Activated CD8-positive, alpha-beta memory T cell treated with anti-CD3 and anti-CD28 coated beads for 1 hour (primary cell): ENCODE data around the gene COG2.
"Not testable (repeated sequence)": the region's sequence is repeated elsewhere in the genome, so short reads cannot be mapped to it uniquely, and the experiment has no call there.

ENCODE experiments used
- DNase-seq, 2 donors: peaks; one replicate each; pipeline ENCODE4 v3.0.0-alpha.2; 2020; ENCODE audit warnings: low read depth in 1 of 2; ENCODE audit errors: extremely low read depth in 1 of 2

Gene COG2

GRCh38 chr1:230669543-230669942, 27.3 kb downstream of the COG2 start:
- no peak for DNase-seq

- no peak for DNase-seq
These were observed 32.3 kb downstream of the COG2 start for GRCh38 chr1:230674581-230674980.

DNA sequence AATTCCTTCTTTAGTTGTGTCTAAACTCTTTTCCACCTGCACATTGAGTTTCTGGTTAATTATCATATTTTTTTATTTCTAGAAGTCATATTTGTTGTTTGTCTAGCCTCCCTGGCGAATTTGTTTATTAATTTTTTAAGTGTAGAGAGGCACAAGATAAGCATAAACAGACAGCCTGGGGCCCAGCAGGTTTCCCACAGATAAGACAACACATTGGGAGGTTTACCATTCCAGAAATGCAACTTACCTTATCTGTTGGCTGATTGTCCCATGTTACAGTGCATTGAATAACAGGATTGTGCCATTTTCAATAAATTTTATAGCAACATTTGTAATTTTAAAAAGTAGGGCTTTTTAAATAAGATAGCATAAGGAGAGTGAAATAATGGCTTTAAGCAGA, 34.9 kb downstream of the COG2 start:
- no peak for DNase-seq

DNA sequence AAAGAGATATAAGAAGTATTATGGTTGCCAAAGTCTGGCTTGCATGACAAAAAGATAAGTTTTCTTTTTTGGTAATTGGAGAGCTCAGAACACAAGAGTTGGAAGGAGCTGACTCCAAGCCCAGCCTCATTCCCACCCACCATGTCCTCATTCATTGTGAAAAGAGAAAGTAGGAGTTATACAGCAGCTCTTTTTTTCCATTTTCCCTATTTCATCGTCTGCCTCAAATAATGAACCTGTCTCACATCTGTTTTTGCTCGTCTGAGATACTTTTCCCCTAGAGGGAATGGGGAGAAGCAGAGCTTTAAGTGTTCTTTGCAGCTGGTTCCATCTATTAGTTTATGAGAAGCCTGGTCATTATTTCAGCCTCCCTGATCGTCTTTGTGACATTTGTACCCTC, 36.9 kb downstream of the COG2 start:
- DNase-seq: no peak

DNA sequence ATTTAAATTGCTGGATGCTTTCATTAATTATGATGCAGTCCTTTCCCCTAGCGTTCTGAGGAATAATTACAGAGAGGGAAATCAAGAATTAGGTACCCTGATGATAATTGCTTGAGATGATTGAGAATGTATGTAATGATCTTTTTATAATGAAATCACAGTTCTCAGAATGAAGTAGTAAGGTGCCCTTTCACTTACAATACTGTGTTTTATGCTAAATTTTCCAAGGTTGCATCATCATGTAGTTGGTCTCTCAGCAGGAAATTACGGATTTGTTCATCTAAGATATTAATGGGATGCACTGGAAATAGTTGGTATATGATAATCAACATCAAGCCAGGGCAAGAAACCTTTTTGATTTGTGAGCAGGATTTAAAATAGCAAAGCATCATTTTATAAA, 37.5 kb downstream of the COG2 start:
- DNase-seq: no peak

DNA sequence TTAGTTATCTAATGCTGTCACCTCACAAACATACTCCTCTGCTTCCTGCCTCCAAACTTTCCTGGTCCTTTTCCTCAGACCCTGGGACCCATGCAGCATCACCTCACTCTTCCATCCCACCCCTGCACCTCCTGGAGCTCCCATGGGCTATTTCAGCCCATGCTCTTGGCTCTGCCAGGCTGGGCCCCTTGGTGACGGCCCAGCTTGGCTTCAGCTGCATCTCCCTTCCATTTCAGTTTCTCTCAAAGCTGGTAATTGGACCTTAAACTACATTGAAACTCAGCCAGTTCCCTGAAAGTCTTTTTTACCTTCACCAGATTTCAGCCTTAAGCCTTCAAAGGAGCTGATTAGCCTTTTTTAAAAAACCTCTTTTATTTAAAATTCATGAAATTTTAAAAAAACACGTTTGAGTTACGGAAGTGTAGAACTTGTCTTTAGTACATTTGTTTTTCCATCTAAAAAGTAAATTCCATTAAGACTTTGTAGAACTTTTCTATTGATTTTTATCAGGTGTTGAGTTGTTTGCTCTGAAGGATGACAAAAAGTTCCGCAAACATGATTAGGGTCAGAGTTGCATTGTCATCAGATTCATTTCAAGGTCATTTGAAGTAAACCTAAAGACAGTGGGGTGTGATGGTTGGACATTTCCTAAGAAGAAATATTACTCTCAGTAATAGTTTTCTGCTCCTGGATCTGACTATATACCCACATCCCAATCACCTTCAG, 38.2 kb downstream of the COG2 start:
- DNase-seq: no peak

- DNase-seq: no peak
These were observed 39.3 kb downstream of the COG2 start for GRCh38 chr1:230681599-230681998.

DNA sequence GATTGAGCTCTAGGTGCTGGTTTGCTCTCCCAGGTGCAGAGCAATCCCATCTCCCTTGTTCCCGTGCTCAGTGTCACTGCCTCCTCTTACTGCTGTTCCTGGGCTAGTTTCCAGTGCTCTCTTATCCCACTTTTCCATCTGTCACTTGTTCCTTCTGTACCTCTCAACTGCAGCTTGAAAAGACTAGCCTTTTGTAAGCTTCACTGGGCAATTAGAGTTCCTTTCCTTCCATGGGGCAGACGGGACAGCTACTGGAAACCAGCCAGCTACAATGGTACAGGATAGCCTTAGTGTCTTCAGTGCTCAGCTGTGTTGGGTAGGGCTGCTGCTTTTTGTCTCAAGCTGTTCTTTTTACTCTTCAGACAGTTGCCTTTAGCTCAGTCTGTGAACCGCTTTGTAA, 40.0 kb downstream of the COG2 start:
- no peak for DNase-seq

GRCh38 chr1:230682882-230683610, 40.8 kb downstream of the COG2 start:
- no peak for DNase-seq

DNA sequence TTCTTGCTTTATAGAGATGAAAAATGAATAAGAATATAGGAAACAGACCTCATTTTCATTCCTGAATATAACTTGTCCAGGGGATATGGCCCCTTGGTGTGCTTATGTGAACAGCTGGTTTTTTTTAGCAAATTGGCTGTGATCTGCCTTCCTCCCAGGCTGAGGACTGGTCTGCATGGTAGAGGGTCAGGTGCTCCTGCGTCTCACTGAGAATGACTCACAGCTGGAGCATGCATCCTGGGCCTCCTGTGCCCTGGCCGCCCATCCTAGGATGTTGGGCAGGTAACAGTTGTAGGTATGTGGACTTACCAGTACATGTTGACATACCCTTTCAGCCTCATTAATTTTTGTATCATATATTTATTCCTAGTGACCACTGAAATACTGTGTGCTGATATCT, 41.9 kb downstream of the COG2 start:
- no peak for DNase-seq

GRCh38 chr1:230684998-230685397, 42.7 kb downstream of the COG2 start:
- DNase-seq: no peak

- no peak for DNase-seq
These were observed 44.5 kb downstream of the COG2 start for GRCh38 chr1:230686747-230687146.

DNA sequence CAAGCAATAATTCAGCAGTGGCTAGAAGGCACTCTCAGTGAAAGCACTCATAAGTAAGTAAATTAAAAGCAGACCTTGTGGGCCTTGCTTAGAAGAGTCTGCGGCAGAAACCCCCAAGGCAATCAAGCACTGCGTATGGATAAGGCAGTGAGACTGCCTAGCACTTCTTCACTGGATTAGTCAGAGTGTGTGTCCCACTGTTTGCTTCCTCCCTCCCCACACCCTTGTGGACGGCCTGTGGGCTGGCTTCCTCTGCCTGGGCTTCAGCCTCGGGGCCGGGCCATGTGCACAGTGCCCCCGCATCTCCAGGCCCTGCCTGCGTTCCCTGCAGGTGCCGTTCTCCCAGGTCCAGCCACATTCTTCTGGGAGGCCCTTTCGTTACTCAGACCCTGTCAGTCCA, 47.8 kb downstream of the COG2 start:
- no peak for DNase-seq

- no peak for DNase-seq
These were observed 49.3 kb downstream of the COG2 start for GRCh38 chr1:230691615-230692014.

DNA sequence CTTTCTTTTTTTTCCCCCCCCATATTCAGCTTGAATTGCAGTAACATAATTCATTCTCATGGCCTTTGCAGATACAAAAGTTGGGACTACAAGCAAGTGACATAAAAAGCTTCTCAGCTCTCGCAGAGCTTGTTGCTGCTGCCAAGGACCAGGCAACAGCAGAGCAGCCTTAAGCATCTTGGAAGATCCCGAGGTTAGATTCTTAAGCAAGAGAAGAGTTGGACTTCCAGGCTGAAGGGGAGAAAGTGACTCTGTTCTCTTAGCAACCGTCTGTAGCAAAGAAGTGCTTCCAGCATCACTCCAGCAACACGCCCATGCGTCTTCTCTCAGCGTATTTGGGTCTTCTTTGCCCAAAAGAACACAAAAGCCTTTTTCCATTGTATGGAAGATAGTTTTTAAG, 50.9 kb downstream of the COG2 start:
- DNase-seq: no peak

GRCh38 chr1:230693777-230694176, 51.5 kb downstream of the COG2 start:
- DNase-seq: no peak

GRCh38 chr1:230694464-230694863, 52.2 kb downstream of the COG2 start:
- DNase-seq: no peak

DNA sequence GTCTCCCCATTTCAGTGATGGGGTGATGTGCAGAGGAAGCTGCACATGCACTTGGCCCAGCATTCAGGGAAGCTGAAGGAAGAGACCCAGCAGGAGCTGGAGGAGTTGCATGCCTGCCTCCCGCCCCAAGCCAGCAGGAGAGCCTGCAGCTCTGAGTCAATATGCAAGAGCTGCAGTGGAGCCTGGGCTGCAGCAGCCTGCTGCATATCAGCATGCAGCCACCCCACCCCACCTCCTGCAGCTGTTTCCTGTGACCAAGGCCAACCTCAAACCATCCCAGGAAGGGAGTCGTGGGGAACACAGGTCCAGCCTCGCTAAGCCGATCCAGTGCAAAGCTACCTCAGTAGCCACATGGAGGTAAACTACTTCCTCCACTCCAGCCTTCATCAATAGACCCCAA, 52.7 kb downstream of the COG2 start:
- DNase-seq: no peak

DNA sequence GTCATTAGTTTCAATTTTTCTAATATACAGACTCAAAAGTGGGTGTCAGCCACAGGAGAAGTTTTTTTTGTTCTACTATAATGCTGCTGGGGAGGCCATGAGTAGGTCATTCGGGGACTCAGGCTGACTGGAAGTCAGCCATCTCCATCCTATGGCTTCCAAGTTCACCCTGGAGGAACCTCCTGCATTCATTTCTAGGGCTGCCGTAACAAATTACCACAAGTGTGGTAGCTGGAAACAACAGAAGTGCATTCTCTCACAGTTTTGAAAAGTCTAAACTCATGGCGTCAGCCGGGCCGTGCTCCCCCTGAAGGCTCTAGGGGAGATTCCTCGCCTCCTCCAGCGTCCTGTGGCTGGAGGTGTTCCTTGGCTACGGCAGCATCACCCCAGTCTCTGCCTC, 53.9 kb downstream of the COG2 start:
- DNase-seq: no peak

DNA sequence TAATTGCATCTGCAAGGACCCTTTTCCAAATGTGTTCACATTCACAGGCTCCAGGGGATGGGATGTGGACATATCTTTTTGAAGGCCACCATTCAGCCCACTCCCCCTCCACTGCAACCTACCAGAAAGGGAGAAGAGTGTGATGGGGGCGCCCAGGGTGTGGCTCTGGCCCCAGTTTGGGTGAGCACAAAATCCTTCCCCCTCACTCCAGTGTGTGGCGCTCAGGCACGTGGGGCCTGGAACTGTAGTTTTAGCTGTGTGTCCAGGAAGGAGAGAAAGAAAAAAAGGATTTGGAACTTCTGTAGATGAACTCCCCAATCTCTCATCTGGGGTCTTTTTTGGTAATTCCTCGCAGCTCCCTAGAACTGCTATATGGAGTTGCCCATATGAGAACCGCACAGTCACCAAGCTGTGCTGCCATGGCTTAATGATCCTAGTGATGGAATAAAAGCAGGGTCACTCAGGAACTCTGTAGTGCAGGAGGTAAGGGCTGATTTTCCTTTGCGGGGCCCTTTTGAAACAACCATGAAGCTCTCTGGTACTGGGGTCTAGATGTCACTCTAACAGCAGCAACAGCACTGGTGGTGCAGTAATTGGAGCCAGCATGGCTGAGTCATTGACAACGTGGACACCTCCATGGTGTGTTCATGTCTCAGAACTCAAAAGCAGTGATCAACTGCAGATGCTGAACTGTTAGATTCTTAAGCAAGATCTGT, 54.6 kb downstream of the COG2 start:
- DNase-seq: no peak

DNA sequence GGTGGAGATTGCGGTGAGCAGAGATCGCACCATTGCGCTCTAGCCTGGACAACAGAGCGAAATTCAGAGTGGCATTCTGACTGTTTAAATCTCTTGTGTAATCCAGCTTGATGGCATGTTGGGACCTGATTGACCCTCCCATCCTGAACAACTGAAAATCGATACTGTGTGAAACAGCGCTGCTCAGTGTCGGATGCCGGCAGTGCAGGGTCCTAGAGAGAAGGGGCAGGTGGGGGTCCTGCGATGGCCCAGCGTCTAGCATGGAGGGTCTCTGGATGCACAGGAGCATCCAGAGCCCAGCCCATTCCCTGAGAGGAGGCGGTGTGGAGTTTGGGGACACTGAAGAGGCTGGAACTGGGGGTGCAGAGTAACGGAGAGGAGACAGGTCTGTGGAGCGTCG, 55.8 kb downstream of the COG2 start:
- no peak for DNase-seq

- DNase-seq: not testable (repeated sequence)
These were observed 56.7 kb downstream of the COG2 start for GRCh38 chr1:230698964-230699363.
